GOT3 (cell line): ENCODE measurements around the gene GNAL.
A peak's percentile ranks its signal among the peaks of the same experiment; 100 is the strongest.
"Not testable (repeated sequence)": the region's sequence is repeated elsewhere in the genome, so short reads cannot be mapped to it uniquely, and the experiment has no call there.

Experiments used
- DNase-seq: peaks from one replicate; lab custom pipeline; 2025; ENCODE audit warnings: mixed read lengths; lab: John Stamatoyannopoulos, UW

The GNAL gene

GRCh38 chr18:11849841-11850634 lies 161.0 kb downstream of the GNAL start:
- no peak for DNase-seq

GRCh38 chr18:11850821-11851145 lies 161.7 kb downstream of the GNAL start:
- DNase-seq, result no peak

DNA sequence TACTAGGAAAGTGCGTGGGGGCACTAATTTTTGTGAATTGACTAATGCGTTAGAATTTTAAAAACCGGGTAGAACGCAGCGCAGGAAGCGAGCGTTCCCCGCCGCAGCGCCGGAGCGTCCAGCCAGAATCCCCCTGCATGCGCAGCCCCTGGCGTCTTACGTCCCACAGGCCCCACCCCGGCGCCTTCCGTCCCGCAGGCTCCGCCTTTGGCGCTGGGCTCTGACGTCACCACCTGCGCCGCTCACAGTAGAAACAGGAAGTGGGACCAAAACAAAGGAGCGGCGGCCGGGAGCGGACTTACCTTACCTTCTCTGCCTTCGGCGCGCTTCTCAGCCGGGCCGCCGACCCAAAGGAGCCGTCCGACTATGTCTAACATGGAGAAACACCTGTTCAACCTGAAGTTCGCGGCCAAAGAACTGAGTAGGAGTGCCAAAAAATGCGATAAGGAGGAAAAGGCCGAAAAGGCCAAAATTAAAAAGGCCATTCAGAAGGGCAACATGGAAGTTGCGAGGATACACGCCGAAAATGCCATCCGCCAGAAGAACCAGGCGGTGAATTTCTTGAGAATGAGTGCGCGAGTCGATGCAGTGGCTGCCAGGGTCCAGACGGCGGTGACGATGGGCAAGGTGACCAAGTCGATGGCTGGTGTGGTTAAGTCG lies 162.2 kb downstream of the GNAL start, which contains the start of gene CHMP1B:
TSS of gene CHMP1B (plus strand) at position 268 of the 660 bp plus-strand sequence. CDS start at position 367, 99 bp downstream.
- DNase-seq, result peak; percentile 65

GRCh38 chr18:11851806-11852337 lies 162.8 kb downstream of the GNAL start:
- DNase-seq, result no peak

DNA sequence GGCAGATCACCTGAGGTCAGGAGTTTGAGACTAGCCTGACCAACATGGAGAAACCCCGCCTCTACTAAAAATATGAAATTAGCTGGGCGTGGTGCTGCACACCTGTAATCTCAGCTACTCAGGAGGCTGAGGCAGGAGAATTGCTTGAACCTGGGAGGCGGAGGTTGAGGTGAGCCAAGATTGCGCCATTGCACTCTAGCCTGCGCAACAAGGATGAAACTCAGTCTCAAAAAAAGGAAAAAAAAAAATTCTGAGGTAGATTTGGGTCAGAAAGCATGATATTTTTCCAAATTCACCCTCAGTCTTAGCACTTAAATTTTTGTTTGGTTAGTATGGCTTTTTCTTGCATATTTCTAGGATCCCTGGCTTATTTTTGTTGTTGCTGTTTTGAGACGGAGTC lies 165.5 kb downstream of the GNAL start:
- DNase-seq, result not testable (repeated sequence)

- DNase-seq, result peak; percentile 41
Measured at GRCh38 chr18:11857177-11857887, 168.3 kb downstream of the GNAL start.

DNA sequence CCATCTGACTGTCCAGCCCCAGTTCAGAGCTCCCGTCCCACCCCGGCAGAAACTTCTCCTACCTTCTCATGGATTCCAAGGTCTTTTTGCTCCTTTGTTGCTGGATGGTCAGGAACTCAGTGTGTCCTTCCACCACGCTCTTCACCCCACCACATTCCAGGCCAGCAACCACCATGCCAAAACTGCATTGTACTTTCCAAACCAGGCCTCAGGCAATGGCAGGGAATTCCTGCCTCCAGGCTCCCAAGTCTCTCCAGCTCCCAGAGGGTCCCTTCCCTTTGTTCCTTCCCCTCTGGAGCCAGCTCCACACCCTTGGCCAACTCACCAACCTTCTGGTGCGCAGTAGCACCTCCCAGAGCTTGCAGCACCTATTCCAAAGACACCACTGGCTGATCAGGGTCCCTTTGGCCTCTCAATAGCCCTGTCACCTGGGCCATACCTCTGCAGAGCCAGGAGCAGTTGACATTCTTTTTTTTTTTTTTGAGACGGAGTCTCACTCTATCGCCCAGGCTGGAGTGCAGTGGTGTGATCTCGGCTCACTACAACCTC lies 170.3 kb downstream of the GNAL start:
- no peak for DNase-seq

DNA sequence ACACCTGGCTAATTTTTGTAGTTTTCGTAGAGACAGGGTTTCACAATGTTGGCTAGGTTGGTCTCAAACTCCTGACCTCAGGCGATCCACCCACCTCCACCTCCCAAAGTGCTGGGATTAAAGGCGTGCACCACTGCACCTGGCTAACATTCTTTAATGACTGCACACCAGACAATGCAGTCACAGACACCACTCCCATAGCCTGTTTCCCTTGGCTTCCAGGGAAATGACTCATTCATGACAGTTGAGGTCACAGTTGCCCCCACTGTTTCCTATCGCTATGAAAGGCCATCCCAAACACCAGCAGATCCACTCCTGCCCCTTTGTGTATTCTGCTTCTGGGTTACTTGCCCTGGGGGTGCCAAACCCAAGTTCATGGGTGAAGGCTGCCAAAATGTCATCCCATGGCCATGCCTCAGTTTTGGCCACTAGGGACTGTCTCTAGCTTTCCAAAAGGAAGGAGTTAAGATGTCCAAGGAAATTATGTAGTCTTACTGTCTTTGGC lies 170.9 kb downstream of the GNAL start:
- no peak for DNase-seq

GRCh38 chr18:11860594-11861450 lies 171.8 kb downstream of the GNAL start:
- no peak for DNase-seq

DNA sequence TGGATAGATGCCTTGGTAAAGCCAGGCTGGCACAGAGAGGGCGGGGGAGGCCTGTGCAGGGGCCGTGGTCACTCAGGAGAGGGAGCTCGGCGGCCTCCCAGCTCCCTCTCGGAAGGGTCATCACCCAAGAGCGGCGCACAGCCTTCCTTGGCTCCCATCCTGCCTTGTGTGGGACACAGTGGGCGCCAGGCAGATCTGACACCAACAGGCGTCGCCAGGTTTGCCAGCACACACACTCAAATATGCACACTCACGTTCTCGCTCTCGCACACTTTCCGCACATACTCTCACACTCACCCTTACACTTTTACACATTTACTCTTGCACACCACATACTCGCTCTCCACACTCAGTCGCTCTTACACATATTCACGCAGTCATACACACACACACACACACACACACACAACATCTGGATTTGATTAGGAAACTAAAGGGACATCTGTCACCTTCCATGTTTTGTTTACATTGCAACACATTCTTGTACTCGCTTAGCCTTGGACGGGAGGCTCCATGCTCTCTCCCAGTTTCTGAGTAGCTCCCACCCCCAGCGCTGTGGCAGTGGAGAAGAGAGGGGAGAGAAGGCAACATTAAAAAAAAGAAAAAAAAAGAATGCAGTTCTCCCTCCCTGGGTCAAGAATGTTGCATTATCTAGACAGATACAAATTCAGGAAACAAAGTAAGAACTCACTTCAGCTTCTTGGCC lies 172.7 kb downstream of the GNAL start:
- no peak for DNase-seq

DNA sequence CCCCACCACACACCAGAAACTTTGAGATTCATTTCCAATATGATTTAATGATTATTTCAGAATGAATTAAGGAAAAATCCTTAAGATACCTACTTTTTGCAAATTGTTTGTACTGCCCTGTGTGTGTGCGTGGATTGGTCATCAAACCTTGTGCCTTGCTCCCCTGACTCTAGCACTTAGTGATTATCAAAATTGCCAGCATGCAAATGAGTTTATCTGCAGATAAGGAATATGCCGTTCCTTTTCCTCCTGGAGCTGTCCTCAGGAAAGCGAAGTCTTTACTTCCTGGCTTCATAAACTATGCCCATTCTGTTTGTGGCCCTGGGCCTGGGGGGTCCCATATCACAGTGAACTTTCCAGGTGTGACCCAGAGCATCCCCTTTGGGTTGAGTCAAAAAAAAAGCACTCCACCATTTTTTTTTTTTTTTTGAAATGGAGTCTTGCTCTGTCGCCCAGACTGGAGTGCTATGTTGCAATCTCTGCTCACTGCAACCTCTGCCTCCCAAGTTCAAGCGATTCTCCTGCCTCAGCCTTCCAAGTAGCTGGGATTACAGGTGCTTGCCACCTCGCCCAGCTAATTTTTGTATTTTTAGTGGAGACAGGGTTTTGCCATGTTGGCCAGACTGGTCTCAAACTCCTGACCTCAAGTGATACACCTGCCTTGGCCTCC lies 173.5 kb downstream of the GNAL start:
- DNase-seq, result no peak

- DNase-seq, result no peak
Measured at GRCh38 chr18:11864471-11864870, 175.4 kb downstream of the GNAL start.

- no peak for DNase-seq
Measured at GRCh38 chr18:11865071-11865470, 176.0 kb downstream of the GNAL start.

DNA sequence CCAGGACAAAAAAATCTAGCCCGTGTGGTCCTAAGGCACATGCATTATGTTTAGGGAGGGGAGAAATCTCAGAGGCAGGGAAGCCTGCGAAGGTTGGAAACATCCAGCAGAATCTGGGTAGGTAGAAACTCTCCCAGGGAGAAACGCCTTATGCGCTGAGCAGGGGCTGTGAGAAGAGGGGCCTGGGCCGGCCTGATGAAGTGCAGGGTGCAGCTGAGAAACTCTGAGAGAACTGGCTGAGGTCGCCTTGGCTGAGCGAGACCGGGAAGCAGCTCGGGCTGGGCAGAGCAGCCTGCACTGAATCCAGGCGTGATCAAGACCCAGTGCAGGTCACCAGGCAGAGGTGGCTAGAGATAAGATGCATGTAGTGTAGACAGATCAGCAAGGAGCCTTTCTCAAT lies 177.3 kb downstream of the GNAL start:
- no peak for DNase-seq

GRCh38 chr18:11866764-11867163 lies 177.7 kb downstream of the GNAL start:
- no peak for DNase-seq

DNA sequence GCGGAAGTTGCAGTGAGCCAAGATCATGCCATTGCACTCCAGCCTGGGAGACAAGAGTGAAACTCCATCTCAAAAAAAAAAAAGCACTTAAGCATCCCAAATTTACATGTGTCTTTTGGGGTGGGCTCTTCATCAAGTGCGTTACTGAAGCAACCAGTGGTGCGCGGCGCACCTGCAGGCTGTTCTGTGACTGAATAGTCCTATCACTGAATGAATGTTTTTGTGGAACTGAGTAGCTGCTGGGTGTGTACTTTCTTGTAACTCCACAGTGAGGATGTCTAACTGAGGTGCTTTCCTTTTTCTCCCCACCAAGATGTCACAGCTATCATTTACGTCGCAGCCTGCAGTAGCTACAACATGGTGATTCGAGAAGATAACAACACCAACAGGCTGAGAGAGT lies 179.2 kb downstream of the GNAL start:
- DNase-seq, result no peak

DNA sequence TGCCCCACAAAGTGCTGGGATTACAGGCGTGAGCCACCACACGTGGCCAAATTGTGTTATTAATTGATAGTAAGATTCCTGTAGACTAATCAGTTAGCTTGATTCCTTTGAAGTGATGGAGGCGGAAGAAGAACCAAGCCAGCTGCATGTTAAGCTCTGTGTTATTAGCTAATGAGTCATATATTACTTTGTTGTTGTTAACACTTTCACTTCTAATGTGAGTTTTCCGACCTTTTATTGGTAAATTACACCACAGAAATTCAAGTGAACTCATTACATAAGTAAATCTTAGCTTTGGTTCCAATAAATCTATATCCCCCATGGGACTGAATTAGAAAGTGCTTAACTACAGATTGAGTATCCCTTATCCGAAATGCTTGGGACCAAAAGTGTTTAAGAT lies 182.4 kb downstream of the GNAL start:
- DNase-seq, result no peak

DNA sequence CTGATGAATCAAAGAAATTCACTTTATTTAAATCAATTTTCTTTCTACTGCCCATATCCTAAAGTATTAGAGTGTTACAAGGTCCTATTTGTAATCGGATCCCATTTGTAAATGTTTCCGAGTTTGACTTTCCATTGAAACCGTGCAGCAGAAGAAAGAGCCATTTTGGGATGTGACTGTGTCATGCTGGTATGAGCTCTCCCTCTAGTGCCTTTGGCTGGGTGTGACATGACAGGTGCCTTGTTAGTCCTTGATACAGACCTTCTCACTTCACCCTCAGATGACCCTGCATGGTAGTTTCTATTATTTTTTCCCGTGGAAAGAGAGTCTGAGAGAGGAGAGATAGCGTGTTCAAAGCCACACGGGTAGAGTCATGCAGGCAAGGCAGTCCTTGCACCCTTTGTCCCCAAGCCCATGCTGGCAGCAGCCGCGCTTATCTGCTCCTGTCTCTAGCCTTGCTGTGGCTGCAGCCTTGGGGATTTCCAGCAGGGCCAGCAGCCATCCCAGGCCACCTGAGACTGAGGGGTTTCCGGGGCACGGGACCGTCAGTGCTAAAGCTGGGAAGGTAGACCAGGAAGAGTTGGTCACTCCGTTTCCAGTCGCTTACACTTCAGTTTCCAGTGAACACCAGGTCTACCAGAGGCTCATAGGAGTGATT lies 183.5 kb downstream of the GNAL start:
- DNase-seq, result no peak

DNA sequence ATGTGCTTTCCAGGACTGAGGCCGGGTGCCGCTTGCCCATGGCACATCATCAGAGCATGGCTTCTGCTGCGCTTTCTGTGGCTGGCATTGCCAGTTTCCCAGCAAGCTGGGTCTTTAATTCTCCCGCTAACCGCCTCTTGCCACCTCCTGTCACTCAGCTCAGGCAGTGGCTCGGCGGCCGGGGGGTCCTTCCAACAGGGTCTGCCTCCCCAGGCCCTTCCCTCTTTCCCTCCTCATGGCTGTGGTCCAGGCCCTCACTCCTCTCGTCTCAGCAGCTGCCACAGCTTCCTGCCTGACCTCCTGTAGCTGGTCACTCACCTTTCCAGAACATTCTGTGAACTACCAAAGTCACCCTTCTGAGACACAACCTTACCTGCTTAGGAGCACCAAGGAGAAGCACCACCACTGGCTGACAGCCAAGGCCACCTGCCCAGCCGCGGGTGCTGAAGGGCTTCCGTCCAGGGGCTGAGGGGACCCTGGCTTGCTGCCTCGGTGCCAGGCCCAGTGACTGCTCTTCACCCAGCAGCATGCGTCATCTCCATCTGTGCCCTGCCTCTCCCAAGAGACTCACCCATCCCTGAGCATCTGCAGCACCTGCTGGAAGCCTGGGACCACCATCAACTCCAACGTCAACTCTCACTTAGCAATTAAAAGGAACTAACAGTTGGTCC lies 184.7 kb downstream of the GNAL start:
- DNase-seq, result no peak
